ENCODE data around the gene ATP12A.

Gene ATP12A

GRCh38 chr13:24649688-24650043 lies 30.5 kb upstream of the ATP12A start:
- H3K18ac ChIP-seq (ENCODE audit: low read length): no peak overlapping the region
- no peak overlapping the region for H4K91ac ChIP-seq (ENCODE audit: low read depth, low read length, poor library complexity)
- H3K4ac ChIP-seq (ENCODE audit: low read length): no peak overlapping the region
- DNase-seq (ENCODE audit: low spot score): no peak
- H3K9ac ChIP-seq (ENCODE audit: low read depth, low read length, poor library complexity): no peak overlapping the region
- H2AK5ac ChIP-seq (ENCODE audit: low read depth, low read length): no peak overlapping the region
- no peak overlapping the region for H2BK5ac ChIP-seq (ENCODE audit: low read length)
- H3K27ac ChIP-seq (replicated peaks; ENCODE audit: low read length): no peak overlapping the region
- H3K23ac ChIP-seq (ENCODE audit: low read depth, low read length, poor library complexity): no peak overlapping the region
- H3K36me3 ChIP-seq (replicated peaks in 1 of 2; ENCODE audit: control insufficient read depth in 2 of 2, insufficient read depth in 2 of 2, low read length in 2 of 2): no peaks in the 10 kb centered on the region
- H2BK15ac ChIP-seq (ENCODE audit: low read length): no peak overlapping the region
- H3K9me3 ChIP-seq (replicated peaks in 1 of 2; ENCODE audit: control insufficient read depth in 2 of 2, insufficient read depth in 1 of 2, low read depth in 1 of 2, low read length in 2 of 2): no peaks in the 10 kb centered on the region
- peaks cover 0 to 2% (median 0%) of the 10 kb centered on the region in 3 experiments for H3K27me3 ChIP-seq (ENCODE audit: control insufficient read depth in 3 of 3, insufficient read depth in 3 of 3, low read depth in 1 of 3, low read length in 3 of 3)
- no peak overlapping the region for H2BK120ac ChIP-seq (ENCODE audit: low read depth, low read length)
- no peak overlapping the region for H3K14ac ChIP-seq (ENCODE audit: low read length)
- no peak overlapping the region for H4K8ac ChIP-seq (ENCODE audit: low read depth, low read length)
- WGBS, 2 donors (ENCODE audit: extremely low coverage in 2 of 2, insufficient read length in 2 of 2, insufficient replicate concordance in 1 of 2): no CpG with 5 or more reads among the region's 2 CpGs
- no peaks in the 10 kb centered on the region for H3K4me1 ChIP-seq (ENCODE audit: control insufficient read depth in 2 of 2, insufficient read depth in 1 of 2, low read depth in 1 of 2, low read length in 2 of 2)
- no peak overlapping the region for H3K4me3 ChIP-seq (ENCODE audit: low read length in 2 of 2)
- no peak overlapping the region for H3K4me2 ChIP-seq (ENCODE audit: insufficient read depth, low read length, poor library complexity, severe bottlenecking)
- H3K79me1 ChIP-seq (ENCODE audit: low read depth, low read length): no peaks in the 10 kb centered on the region
- peak overlapping the region; percentile 15 for H2AFZ ChIP-seq (ENCODE audit: low read length)
- no peak overlapping the region for H2BK12ac ChIP-seq (ENCODE audit: low read length)

- Histone ChIP-seq H2BK12ac (ENCODE audit: low read length) (no peak overlapping the region), H3K4me1 (ENCODE audit: control insufficient read depth in 2 of 2, insufficient read depth in 1 of 2, low read depth in 1 of 2, low read length in 2 of 2) (no peaks in the 10 kb centered on the region), H3K14ac (ENCODE audit: low read length) (no peak overlapping the region), H2BK120ac (ENCODE audit: low read depth, low read length) (no peak overlapping the region), H3K36me3 (replicated peaks in 1 of 2; ENCODE audit: control insufficient read depth in 2 of 2, insufficient read depth in 2 of 2, low read length in 2 of 2) (no peaks in the 10 kb centered on the region), H3K23ac (ENCODE audit: low read depth, low read length, poor library complexity) (no peak overlapping the region), H3K4me3 (ENCODE audit: low read length in 2 of 2) (no peak overlapping the region), H3K79me1 (ENCODE audit: low read depth, low read length) (no peaks in the 10 kb centered on the region), H2AFZ (ENCODE audit: low read length) (no peak overlapping the region), H3K18ac (ENCODE audit: low read length) (peak overlapping the region; percentile 69), H3K9ac (ENCODE audit: low read depth, low read length, poor library complexity) (no peak overlapping the region), H3K9me3 (replicated peaks in 1 of 2; ENCODE audit: control insufficient read depth in 2 of 2, insufficient read depth in 1 of 2, low read depth in 1 of 2, low read length in 2 of 2) (no peaks in the 10 kb centered on the region), H4K8ac (ENCODE audit: low read depth, low read length) (no peak overlapping the region), H3K27me3 (ENCODE audit: control insufficient read depth in 3 of 3, insufficient read depth in 3 of 3, low read depth in 1 of 3, low read length in 3 of 3) (peaks cover 0 to 2% (median 0%) of the 10 kb centered on the region in 3 experiments), H2AK5ac (ENCODE audit: low read depth, low read length) (no peak overlapping the region), H3K27ac (replicated peaks; ENCODE audit: low read length) (no peak overlapping the region), H3K4me2 (ENCODE audit: insufficient read depth, low read length, poor library complexity, severe bottlenecking) (no peak overlapping the region), H4K91ac (ENCODE audit: low read depth, low read length, poor library complexity) (no peak overlapping the region), H2BK5ac (ENCODE audit: low read length) (no peak overlapping the region), H3K4ac (ENCODE audit: low read length) (no peak overlapping the region), H2BK15ac (ENCODE audit: low read length) (no peak overlapping the region)
- DNase-seq (ENCODE audit: low spot score): no peak
- WGBS, 2 donors (ENCODE audit: extremely low coverage in 2 of 2, insufficient read length in 2 of 2, insufficient replicate concordance in 1 of 2): no CpG with 5 or more reads among the region's 3 CpGs
These were observed 30.0 kb upstream of the ATP12A start for GRCh38 chr13:24650161-24650560.

GRCh38 chr13:24651718-24652345 lies 28.4 kb upstream of the ATP12A start:
- H3K79me1 ChIP-seq (ENCODE audit: low read depth, low read length): no peaks in the 10 kb centered on the region
- no peak overlapping the region for H3K27ac ChIP-seq (replicated peaks; ENCODE audit: low read length)
- H3K4ac ChIP-seq (ENCODE audit: low read length): no peak overlapping the region
- peaks cover 0 to 2% (median 0%) of the 10 kb centered on the region in 3 experiments for H3K27me3 ChIP-seq (ENCODE audit: control insufficient read depth in 3 of 3, insufficient read depth in 3 of 3, low read depth in 1 of 3, low read length in 3 of 3)
- no peak overlapping the region for H4K91ac ChIP-seq (ENCODE audit: low read depth, low read length, poor library complexity)
- H4K8ac ChIP-seq (ENCODE audit: low read depth, low read length): no peak overlapping the region
- no peak overlapping the region for H2AFZ ChIP-seq (ENCODE audit: low read length)
- H2BK15ac ChIP-seq (ENCODE audit: low read length): no peak overlapping the region
- no peaks in the 10 kb centered on the region for H3K36me3 ChIP-seq (replicated peaks in 1 of 2; ENCODE audit: control insufficient read depth in 2 of 2, insufficient read depth in 2 of 2, low read length in 2 of 2)
- no peak for DNase-seq (ENCODE audit: low spot score)
- H3K14ac ChIP-seq (ENCODE audit: low read length): no peak overlapping the region
- H3K23ac ChIP-seq (ENCODE audit: low read depth, low read length, poor library complexity): no peak overlapping the region
- no peak overlapping the region for H2BK12ac ChIP-seq (ENCODE audit: low read length)
- H3K4me3 ChIP-seq (ENCODE audit: low read length in 2 of 2): no peak overlapping the region
- WGBS, 2 donors (ENCODE audit: extremely low coverage in 2 of 2, insufficient read length in 2 of 2, insufficient replicate concordance in 1 of 2): no CpG with 5 or more reads among the region's 7 CpGs
- no peak overlapping the region for H3K9ac ChIP-seq (ENCODE audit: low read depth, low read length, poor library complexity)
- H2BK5ac ChIP-seq (ENCODE audit: low read length): no peak overlapping the region
- H2BK120ac ChIP-seq (ENCODE audit: low read depth, low read length): no peak overlapping the region
- no peaks in the 10 kb centered on the region for H3K4me1 ChIP-seq (ENCODE audit: control insufficient read depth in 2 of 2, insufficient read depth in 1 of 2, low read depth in 1 of 2, low read length in 2 of 2)
- peak overlapping the region; percentile 49 for H3K18ac ChIP-seq (ENCODE audit: low read length)
- no peak overlapping the region for H2AK5ac ChIP-seq (ENCODE audit: low read depth, low read length)
- H3K4me2 ChIP-seq (ENCODE audit: insufficient read depth, low read length, poor library complexity, severe bottlenecking): no peak overlapping the region
- H3K9me3 ChIP-seq (replicated peaks in 1 of 2; ENCODE audit: control insufficient read depth in 2 of 2, insufficient read depth in 1 of 2, low read depth in 1 of 2, low read length in 2 of 2): no peaks in the 10 kb centered on the region

- DNase-seq (ENCODE audit: low spot score): no peak
- Histone ChIP-seq H3K9ac (ENCODE audit: low read depth, low read length, poor library complexity) (no peak overlapping the region), H4K8ac (ENCODE audit: low read depth, low read length) (no peak overlapping the region), H3K4ac (ENCODE audit: low read length) (no peak overlapping the region), H2BK120ac (ENCODE audit: low read depth, low read length) (no peak overlapping the region), H3K27ac (replicated peaks; ENCODE audit: low read length) (no peak overlapping the region), H3K4me2 (ENCODE audit: insufficient read depth, low read length, poor library complexity, severe bottlenecking) (no peak overlapping the region), H2BK12ac (ENCODE audit: low read length) (no peak overlapping the region), H3K23ac (ENCODE audit: low read depth, low read length, poor library complexity) (no peak overlapping the region), H3K4me1 (ENCODE audit: control insufficient read depth in 2 of 2, insufficient read depth in 1 of 2, low read depth in 1 of 2, low read length in 2 of 2) (no peaks in the 10 kb centered on the region), H2AFZ (ENCODE audit: low read length) (no peak overlapping the region), H3K79me1 (ENCODE audit: low read depth, low read length) (no peaks in the 10 kb centered on the region), H3K36me3 (replicated peaks in 1 of 2; ENCODE audit: control insufficient read depth in 2 of 2, insufficient read depth in 2 of 2, low read length in 2 of 2) (no peaks in the 10 kb centered on the region), H2BK15ac (ENCODE audit: low read length) (no peak overlapping the region), H3K9me3 (replicated peaks in 1 of 2; ENCODE audit: control insufficient read depth in 2 of 2, insufficient read depth in 1 of 2, low read depth in 1 of 2, low read length in 2 of 2) (no peaks in the 10 kb centered on the region), H3K14ac (ENCODE audit: low read length) (peak overlapping the region; percentile 57), H3K27me3 (ENCODE audit: control insufficient read depth in 3 of 3, insufficient read depth in 3 of 3, low read depth in 1 of 3, low read length in 3 of 3) (peaks cover 0 to 2% (median 0%) of the 10 kb centered on the region in 3 experiments), H2BK5ac (ENCODE audit: low read length) (no peak overlapping the region), H3K18ac (ENCODE audit: low read length) (peak overlapping the region; percentile 49), H3K4me3 (ENCODE audit: low read length in 2 of 2) (no peak overlapping the region), H2AK5ac (ENCODE audit: low read depth, low read length) (no peak overlapping the region), H4K91ac (ENCODE audit: low read depth, low read length, poor library complexity) (no peak overlapping the region)
- no CpG with 5 or more reads among the region's 3 CpGs for WGBS, 2 donors (ENCODE audit: extremely low coverage in 2 of 2, insufficient read length in 2 of 2, insufficient replicate concordance in 1 of 2)
These were observed 27.8 kb upstream of the ATP12A start for GRCh38 chr13:24652359-24652758.
